ENCODE results near the gene ZSCAN22.
"Not testable (repeated sequence)": the region's sequence is repeated elsewhere in the genome, so short reads cannot be mapped to it uniquely, and the experiment has no call there.

Gene ZSCAN22

GRCh38 chr19:58319241-58319640, 7.6 kb upstream of the ZSCAN22 start:
- ATAC-seq: no peak

GRCh38 chr19:58325311-58326022, 1.3 kb upstream of the ZSCAN22 start:
- peak; percentile 19 to 36 for ATAC-seq

GRCh38 chr19:58326501-58326913, 287 bp upstream of the ZSCAN22 start:
- peak; percentile 2 to 8 for ATAC-seq

GRCh38 chr19:58328999-58329398, 2.2 kb downstream of the ZSCAN22 start:
- ATAC-seq: no peak

- ATAC-seq: no peak
Observed at GRCh38 chr19:58330458-58330857, 3.7 kb downstream of the ZSCAN22 start.

- no peak for ATAC-seq
Observed at GRCh38 chr19:58332697-58333096, 5.9 kb downstream of the ZSCAN22 start.

- ATAC-seq: no peak
Observed at GRCh38 chr19:58334691-58335249, 8.0 kb downstream of the ZSCAN22 start.

GRCh38 chr19:58335630-58336029, 8.8 kb downstream of the ZSCAN22 start:
- no peak for ATAC-seq

GRCh38 chr19:58336216-58336615, 9.4 kb downstream of the ZSCAN22 start:
- no peak for ATAC-seq

GRCh38 chr19:58336820-58337219, 10.0 kb downstream of the ZSCAN22 start:
- ATAC-seq: no peak

- no peak for ATAC-seq
Observed at GRCh38 chr19:58338336-58338735, 11.5 kb downstream of the ZSCAN22 start.

- ATAC-seq: no peak
Observed at GRCh38 chr19:58338825-58339558, 12.2 kb downstream of the ZSCAN22 start.

GRCh38 chr19:58345558-58345957, 18.8 kb downstream of the ZSCAN22 start:
- peak; percentile 22 to 26 for ATAC-seq

GRCh38 chr19:58346961-58347929, 20.5 kb downstream of the ZSCAN22 start:
- peak; percentile 89 to 94 for ATAC-seq

- not testable (repeated sequence) for ATAC-seq
Observed at GRCh38 chr19:58348080-58348479, 21.3 kb downstream of the ZSCAN22 start.

- ATAC-seq: no peak
Observed at GRCh38 chr19:58349590-58349989, 22.8 kb downstream of the ZSCAN22 start.

GRCh38 chr19:58350001-58350861, 23.4 kb downstream of the ZSCAN22 start:
- ATAC-seq: no peak

GRCh38 chr19:58350871-58351557, 24.2 kb downstream of the ZSCAN22 start:
- no peak for ATAC-seq

- no peak for ATAC-seq
Observed at GRCh38 chr19:58351558-58351878, 24.7 kb downstream of the ZSCAN22 start.

GRCh38 chr19:58351990-58352755, 25.4 kb downstream of the ZSCAN22 start:
- no peak for ATAC-seq

Data from activated CD4-positive, CD25-positive, alpha-beta regulatory T cell treated with anti-CD3 and anti-CD28 coated beads, Interleukin-2, amount 50 U/mL, for 24 hours (primary cell).